LNCaP clone FGC (cell line): ENCODE measurements around the gene ANKRD53.
"Not testable (repeated sequence)": the region's sequence is repeated elsewhere in the genome, so short reads cannot be mapped to it uniquely, and the experiment has no call there.

Experiments used
- DNase-seq: peaks from one replicate; pipeline ENCODE4 v3.0.0-alpha.2; 2011; ENCODE audit warnings: low read depth
- H3K4me3 ChIP-seq: 2 replicates; pipeline ENCODE4 v1.5.1; 2011; ENCODE audit warnings: mild to moderate bottlenecking, low read depth, low read length, control low read depth
- CTCF ChIP-seq: IDR thresholded peaks from 2 replicates; pipeline ENCODE4 v1.5.1; 2012; ENCODE audit warnings: mild to moderate bottlenecking; ENCODE audit not compliant: control insufficient read depth, insufficient read depth; ENCODE audit errors: extremely low read depth

ANKRD53 gene

GRCh38 chr2:70999362-70999761, 20.9 kb downstream of the ANKRD53 start:
- no peak for TF ChIP-seq CTCF
- H3K4me3 ChIP-seq: no peak overlapping the region
- DNase-seq: no peak

- DNase-seq, H3K4me3 ChIP-seq: not testable (repeated sequence)
Observed at GRCh38 chr2:70999931-71000330, 21.5 kb downstream of the ANKRD53 start.

- peak; percentile 72 for TF ChIP-seq CTCF
- H3K4me3 ChIP-seq: peak overlapping the region; percentile 38
- DNase-seq: no peak
Observed at GRCh38 chr2:71000780-71001591, 22.6 kb downstream of the ANKRD53 start.

- DNase-seq: no peak
- no peak for TF ChIP-seq CTCF
- H3K4me3 ChIP-seq: no peak overlapping the region
Observed at GRCh38 chr2:71001592-71001927, 23.1 kb downstream of the ANKRD53 start.

GRCh38 chr2:71001981-71002570, 23.6 kb downstream of the ANKRD53 start:
- no peak for DNase-seq
- no peak for TF ChIP-seq CTCF
- H3K4me3 ChIP-seq: no peak overlapping the region

GRCh38 chr2:71003396-71003795, 25.0 kb downstream of the ANKRD53 start:
- no peak for TF ChIP-seq CTCF
- no peak overlapping the region for H3K4me3 ChIP-seq
- DNase-seq: no peak

- DNase-seq: no peak
- H3K4me3 ChIP-seq: no peak overlapping the region
- no peak for TF ChIP-seq CTCF
Observed at GRCh38 chr2:71003966-71004755, 25.7 kb downstream of the ANKRD53 start.
